Activated CD8-positive, alpha-beta memory T cell treated with anti-CD3 and anti-CD28 coated beads, Interleukin-2, amount 10 ng/mL, durations not matched to agents 7 days and 5 days (primary cell): ENCODE data around the gene C1QL3. TPM values are rescaled to one million over a fixed set of nuclear protein-coding genes. Genes with fewer than 3 reads are reported as not detected.

Experiments used
- ATAC-seq: fragments of 150-1000 bp; cut with Tn5 transposase; one replicate; pipeline ENCODE4 v1.10.0; 2021; ENCODE audit warnings: moderate library complexity
- CTCF ChIA-PET: fragments of 350-600 bp; sonication (Branson Sonifier 250); formaldehyde crosslinking; loops from one replicate; lab custom pipeline; 2021; ENCODE audit warnings: antibody characterized with exemption; lab: Charles Lee
- DNase-seq: peaks from one replicate; pipeline ENCODE4 v3.0.0-alpha.2; 2020
- H3K27ac Mint-ChIP-seq: one replicate; pipeline ENCODE4 v1.8.0; 2021; ENCODE audit warnings: mild to moderate bottlenecking, mixed read lengths
- H3K27me3 Mint-ChIP-seq: one replicate; pipeline ENCODE4 v1.8.0; 2021; ENCODE audit warnings: mixed read lengths
- H3K36me3 Mint-ChIP-seq: one replicate; pipeline ENCODE4 v1.8.0; 2021; ENCODE audit warnings: mild to moderate bottlenecking, mixed read lengths
- H3K4me1 Mint-ChIP-seq: one replicate; pipeline ENCODE4 v1.8.0; 2021; ENCODE audit warnings: mixed read lengths
- H3K4me3 Mint-ChIP-seq: one replicate; pipeline ENCODE4 v1.8.0; 2021; ENCODE audit warnings: mild to moderate bottlenecking, moderate library complexity, mixed read lengths
- H3K9me3 Mint-ChIP-seq: one replicate; pipeline ENCODE4 v1.8.0; 2022; ENCODE audit warnings: low read depth, mixed read lengths
- total RNA-seq, 2 experiments: library from RNA; stranded (reverse); gene quantifications; one replicate each; pipeline ENCODE4 v1.2.3, GENCODE V29; 2021

C1QL3 gene
- total RNA-seq, 2 experiments from 2014 or later, result 0.09 TPM; not detected in 1

DNA sequence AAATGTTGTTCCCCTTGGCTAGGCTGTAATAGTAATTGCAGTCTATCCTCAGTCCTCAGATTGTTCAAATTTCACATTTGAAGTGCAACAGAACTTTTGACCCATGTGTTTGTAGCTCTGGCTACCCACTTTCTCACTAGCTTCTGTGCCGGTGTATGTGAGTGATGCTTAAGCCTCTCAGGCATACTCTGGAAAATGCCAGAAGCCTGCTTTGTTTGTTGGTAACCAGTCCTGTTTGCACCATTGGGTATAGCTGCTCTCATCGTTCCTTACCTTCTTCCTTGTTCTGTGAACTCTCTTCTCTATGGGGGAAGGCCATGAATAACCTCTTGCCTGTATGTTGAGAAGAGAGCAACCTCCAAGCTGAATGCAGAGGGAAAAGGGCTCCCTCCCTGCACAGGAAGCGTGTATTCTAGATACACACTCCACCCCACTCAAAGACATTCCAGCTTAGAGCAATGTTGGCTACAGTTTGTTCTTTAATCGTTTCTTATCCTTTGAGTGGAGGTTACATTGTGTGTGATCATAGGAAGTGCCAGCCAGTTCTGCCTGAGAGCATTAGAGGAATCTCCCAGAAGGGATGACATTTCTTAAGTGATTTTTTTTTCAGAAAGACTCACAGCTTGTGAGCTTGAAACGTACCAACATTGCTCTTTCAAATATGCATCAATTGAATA is 40.5 kb downstream of the C1QL3 start:
- Mint-ChIP-seq H3K27ac (no peak overlapping the region), H3K36me3 (peaks cover 8% of the 10 kb centered on the region), H3K4me1 (no peaks in the 10 kb centered on the region), H3K27me3 (no peaks in the 10 kb centered on the region), H3K4me3 (no peak overlapping the region), H3K9me3 (no peaks in the 10 kb centered on the region)
- DNase-seq, result no peak
- no peak for ATAC-seq
- CTCF ChIA-PET, result interaction anchor here (1.1 kb wide), 1 partner anchor 40 kb away, joined by 3 read pairs; no protein-coding TSS in a partner anchor

DNA sequence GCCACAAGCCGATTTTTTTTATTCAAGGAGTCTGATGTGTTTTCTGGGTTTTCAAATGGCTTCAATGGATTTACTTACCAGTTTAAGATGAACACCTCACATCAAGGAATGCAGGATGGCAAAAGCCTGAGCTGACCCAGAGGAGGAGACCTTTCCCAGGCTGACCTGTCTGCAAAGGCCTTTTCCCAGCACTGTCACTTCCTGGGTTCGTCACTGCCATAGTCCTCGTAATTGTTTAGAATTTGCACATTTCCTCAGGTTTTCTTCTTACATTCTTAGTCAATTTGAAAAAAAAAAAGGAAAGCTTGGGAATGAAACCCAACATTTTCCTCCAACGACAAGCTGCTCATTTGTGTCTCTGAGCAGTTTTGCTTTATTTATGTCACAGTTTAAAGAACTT is 42.9 kb downstream of the C1QL3 start:
- no peaks in the 10 kb centered on the region for H3K27me3 Mint-ChIP-seq
- CTCF ChIA-PET, result no interaction called here
- H3K4me1 Mint-ChIP-seq, result no peaks in the 10 kb centered on the region
- ATAC-seq (no peak), DNase-seq (no peak)
- no peak overlapping the region for H3K4me3 Mint-ChIP-seq
- H3K36me3 Mint-ChIP-seq, result peaks cover 4% of the 10 kb centered on the region
- H3K9me3 Mint-ChIP-seq, result no peaks in the 10 kb centered on the region
- no peak overlapping the region for H3K27ac Mint-ChIP-seq

DNA sequence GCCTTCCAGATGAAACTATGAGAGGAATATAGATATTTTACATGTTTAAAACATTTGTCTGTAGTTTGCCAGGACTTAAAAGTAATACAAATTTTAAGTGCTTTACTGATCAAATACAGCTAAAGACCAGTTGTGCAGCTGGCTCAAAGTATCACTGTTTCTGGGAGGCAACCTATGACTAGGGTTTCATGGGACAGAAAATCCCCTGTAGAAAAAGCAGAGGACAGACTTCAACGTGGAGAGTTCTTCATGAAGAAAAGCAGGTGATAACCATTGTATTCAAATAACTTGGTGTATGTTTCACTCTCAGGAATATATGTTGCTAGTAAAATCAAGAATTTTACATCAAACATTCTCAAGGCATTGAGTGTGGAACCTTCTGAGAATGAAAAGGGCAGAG is 43.9 kb downstream of the C1QL3 start:
- H3K4me3 Mint-ChIP-seq, result no peak overlapping the region
- CTCF ChIA-PET, result no interaction called here
- no peaks in the 10 kb centered on the region for H3K9me3 Mint-ChIP-seq
- no peaks in the 10 kb centered on the region for H3K27me3 Mint-ChIP-seq
- H3K36me3 Mint-ChIP-seq, result peaks cover 1% of the 10 kb centered on the region
- DNase-seq (no peak), ATAC-seq (no peak)
- H3K27ac Mint-ChIP-seq, result no peak overlapping the region
- H3K4me1 Mint-ChIP-seq, result no peaks in the 10 kb centered on the region

DNA sequence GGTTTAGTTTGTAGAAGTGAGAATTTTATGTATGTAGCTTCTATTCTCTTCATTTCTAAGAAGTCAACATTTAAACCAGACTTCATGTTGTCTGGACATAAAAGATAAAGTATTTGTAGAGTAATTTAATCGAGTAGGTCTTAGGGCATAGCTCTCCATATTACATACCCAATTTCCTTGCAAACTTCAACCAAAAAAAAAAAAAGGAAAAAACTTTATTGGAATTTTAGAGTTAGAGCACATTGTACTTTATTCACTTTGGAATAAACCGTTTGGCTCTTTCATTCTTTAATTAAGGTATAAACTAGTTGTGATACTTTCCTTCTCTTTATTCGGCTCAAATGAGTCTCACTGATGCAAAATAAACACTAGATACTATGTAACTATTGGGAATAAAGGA is 48.9 kb downstream of the C1QL3 start:
- Mint-ChIP-seq H3K27me3 (no peaks in the 10 kb centered on the region), H3K9me3 (no peaks in the 10 kb centered on the region), H3K27ac (no peak overlapping the region), H3K4me3 (no peak overlapping the region), H3K4me1 (peaks cover 5% of the 10 kb centered on the region), H3K36me3 (peaks cover 14% of the 10 kb centered on the region)
- CTCF ChIA-PET, result no interaction called here
- DNase-seq, result no peak
- ATAC-seq, result no peak

DNA sequence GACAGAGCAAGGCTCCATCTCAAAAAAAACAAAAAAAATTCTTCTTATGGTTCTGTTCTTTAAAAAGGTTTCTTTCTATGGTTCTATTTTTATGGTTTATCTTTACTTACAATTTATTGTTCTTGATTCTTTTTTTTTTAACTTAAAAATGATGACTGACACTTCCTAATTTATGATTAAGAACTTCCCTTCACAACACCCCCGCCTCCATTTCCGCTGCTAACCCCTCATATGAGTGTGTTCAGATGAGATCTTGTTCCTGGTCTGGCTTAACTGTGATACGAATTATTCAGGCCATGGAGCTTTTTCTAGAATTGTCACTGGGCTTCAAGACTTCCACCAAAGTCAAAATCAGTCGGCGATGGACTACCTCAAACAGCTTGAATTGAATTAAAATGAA is 50.9 kb downstream of the C1QL3 start:
- Mint-ChIP-seq H3K27me3 (no peaks in the 10 kb centered on the region), H3K36me3 (peaks cover 15% of the 10 kb centered on the region), H3K4me3 (no peak overlapping the region), H3K4me1 (peaks cover 5% of the 10 kb centered on the region), H3K27ac (no peak overlapping the region), H3K9me3 (no peaks in the 10 kb centered on the region)
- ATAC-seq (peak; percentile 45), DNase-seq (peak; percentile 46)
- CTCF ChIA-PET, result no interaction called here

DNA sequence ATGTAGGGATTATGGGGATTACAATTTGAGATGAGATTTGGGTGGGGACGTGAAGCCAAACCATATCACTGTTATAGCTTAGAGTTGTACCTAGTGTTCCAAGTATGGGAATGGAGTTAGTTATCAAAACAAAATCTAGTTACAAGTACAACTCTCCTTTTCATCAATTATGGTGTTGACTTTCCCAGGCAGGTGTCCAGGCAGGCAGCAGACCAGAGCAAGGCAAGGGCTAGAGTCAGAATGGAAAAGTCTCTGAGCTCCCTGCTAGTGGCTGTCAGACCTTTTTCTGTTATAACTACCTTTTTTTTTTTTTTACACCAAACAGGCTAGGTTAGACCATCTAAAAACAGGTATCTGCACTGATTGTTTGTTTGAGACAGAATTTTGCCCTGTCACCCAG is 55.7 kb downstream of the C1QL3 start:
- peaks cover 3% of the 10 kb centered on the region for H3K9me3 Mint-ChIP-seq
- no peak for ATAC-seq
- CTCF ChIA-PET, result no interaction called here
- no peaks in the 10 kb centered on the region for H3K27me3 Mint-ChIP-seq
- peaks cover 30% of the 10 kb centered on the region for H3K36me3 Mint-ChIP-seq
- no peak overlapping the region for H3K4me3 Mint-ChIP-seq
- H3K4me1 Mint-ChIP-seq, result peaks cover 5% of the 10 kb centered on the region
- no peak for DNase-seq
- no peak overlapping the region for H3K27ac Mint-ChIP-seq

Other genes with a start within 250 kb of the C1QL3 start
- 10 to 100 TPM; 16.0 to 18.7 TPM for gene PTER, start 84.9 kb downstream of the C1QL3 start, total RNA-seq